Karpas-422 (cell line): Measurements from ENCODE around the gene OCA2. TPM values are rescaled to one million over a fixed set of nuclear protein-coding genes. Genes with fewer than 3 reads are reported as not detected.

ENCODE experiments used
- DNase-seq: peaks from one replicate; pipeline ENCODE4 v3.0.0-alpha.2; 2015
- H2AFZ ChIP-seq: fragments of 200-600 bp; sonication (generic); 2 replicates; pipeline ENCODE4 v1.6.1; 2014; ENCODE audit warnings: antibody characterized with exemption, low read length, mixed read lengths
- H3K27ac ChIP-seq: fragments of 200-600 bp; sonication (generic); 2 replicates; pipeline ENCODE4 v1.5.1; 2014; ENCODE audit warnings: mild to moderate bottlenecking, low read length, moderate library complexity
- H3K27me3 ChIP-seq: fragments of 200-600 bp; sonication (generic); 2 replicates; pipeline ENCODE4 v1.6.1; 2014; ENCODE audit warnings: low read length, mixed read lengths
- H3K36me3 ChIP-seq: fragments of 200-600 bp; sonication (generic); 2 replicates; pipeline ENCODE4 v1.6.1; 2014; ENCODE audit warnings: low read length, mixed read lengths; ENCODE audit not compliant: insufficient read depth
- H3K4me1 ChIP-seq: fragments of 200-600 bp; sonication (generic); 2 replicates; pipeline ENCODE4 v1.6.1; 2014; ENCODE audit warnings: mild to moderate bottlenecking, low read length, mixed read lengths
- H3K4me2 ChIP-seq: fragments of 200-600 bp; sonication (generic); 2 replicates; pipeline ENCODE4 v1.6.1; 2014; ENCODE audit warnings: low read length, low read depth, mild to moderate bottlenecking; ENCODE audit not compliant: poor library complexity, severe bottlenecking
- H3K4me3 ChIP-seq: fragments of 200-600 bp; sonication (generic); 2 replicates; pipeline ENCODE4 v1.5.1; 2014; ENCODE audit warnings: mild to moderate bottlenecking, antibody characterized with exemption, low read length, mixed read lengths
- H3K79me2 ChIP-seq: fragments of 200-600 bp; sonication (generic); 2 replicates; pipeline ENCODE4 v1.6.1; 2014; ENCODE audit warnings: mild to moderate bottlenecking, low read length, mixed read lengths
- H3K9ac ChIP-seq: fragments of 200-600 bp; sonication (generic); 2 replicates; pipeline ENCODE4 v1.6.0; 2014; ENCODE audit warnings: low read length
- H3K9me2 ChIP-seq: fragments of 200-600 bp; sonication (generic), shearing (Covaris generic); replicated peaks from 2 replicates; pipeline ENCODE4 v1.6.0; 2014; ENCODE audit warnings: mild to moderate bottlenecking, low read length, moderate library complexity; ENCODE audit not compliant: insufficient read depth
- H3K9me3 ChIP-seq: fragments of 300-700, 200-600 bp; sonication (generic); 2 replicates; pipeline ENCODE4 v1.6.1; 2014; ENCODE audit warnings: low read length, mixed read lengths
- H4K20me1 ChIP-seq: fragments of 200-600 bp; sonication (generic); 2 replicates; pipeline ENCODE4 v1.6.1; 2014; ENCODE audit warnings: mild to moderate bottlenecking, antibody characterized with exemption, low read length, low read depth; ENCODE audit not compliant: insufficient read depth
- total RNA-seq: library from RNA; depleted of rRNA; stranded (reverse); fragments of >200 nt; shearing (Covaris generic); gene quantifications from 2 replicates; pipeline ENCODE4 v1.2.3, GENCODE V29; 2014; ENCODE audit warnings: low replicate concordance

The OCA2 gene
- total RNA-seq, 1 experiment from 2014 or later, result not detected

- H3K4me1 ChIP-seq, result no peaks in the 10 kb centered on the region
- no peaks in the 10 kb centered on the region for H4K20me1 ChIP-seq
- no peaks in the 10 kb centered on the region for H3K27me3 ChIP-seq
- H3K36me3 ChIP-seq, result no peaks in the 10 kb centered on the region
- DNase-seq, result no peak
- H3K27ac ChIP-seq, result no peak overlapping the region
- H2AFZ ChIP-seq, result no peak overlapping the region
- no peak overlapping the region for H3K4me2 ChIP-seq
- H3K4me3 ChIP-seq, result no peak overlapping the region
- no peaks in the 10 kb centered on the region for H3K9me2 ChIP-seq
- H3K79me2 ChIP-seq, result no peaks in the 10 kb centered on the region
- no peak overlapping the region for H3K9ac ChIP-seq
- peaks cover 34% of the 10 kb centered on the region; the same call in 1 of the 2 replicates for H3K9me3 ChIP-seq
These were observed 356.2 kb downstream of the OCA2 start for GRCh38 chr15:27742751-27743477.

DNA sequence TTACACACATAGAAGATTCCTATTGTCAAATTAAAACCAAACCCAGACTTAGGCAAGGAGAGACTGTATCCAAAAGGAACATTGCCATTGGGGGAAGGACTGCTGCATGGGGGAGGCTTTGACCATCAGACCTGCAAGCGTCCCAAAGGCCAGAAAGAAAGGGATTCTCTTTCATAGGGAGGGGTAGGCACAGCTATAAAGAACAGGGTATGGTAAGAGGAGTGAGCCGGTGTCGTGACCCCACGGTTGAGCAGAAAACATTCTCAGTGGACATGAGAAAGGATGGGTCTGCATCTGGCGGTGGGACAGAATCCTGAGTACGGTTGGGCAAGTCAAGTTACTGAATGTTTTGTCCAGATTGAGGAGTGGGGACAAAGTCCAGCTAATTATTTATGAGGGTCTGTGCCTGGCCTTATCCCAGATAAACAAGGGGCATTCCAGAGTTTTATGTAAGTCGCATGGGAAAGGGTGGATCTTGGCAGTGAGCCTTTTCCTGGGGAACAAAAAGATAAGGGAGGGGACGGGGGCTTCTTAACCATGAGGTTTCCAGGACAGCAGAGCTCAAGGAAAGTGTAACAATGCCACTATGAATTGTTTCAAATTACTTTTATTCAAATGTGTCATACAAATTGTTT, 357.8 kb downstream of the OCA2 start:
- Histone ChIP-seq H2AFZ (no peak overlapping the region), H3K4me1 (no peaks in the 10 kb centered on the region), H4K20me1 (no peaks in the 10 kb centered on the region), H3K36me3 (no peaks in the 10 kb centered on the region), H3K27me3 (no peaks in the 10 kb centered on the region), H3K79me2 (no peaks in the 10 kb centered on the region), H3K9me3 (peaks cover 36% of the 10 kb centered on the region), H3K9ac (no peak overlapping the region), H3K27ac (no peak overlapping the region), H3K4me3 (no peak overlapping the region), H3K9me2 (no peaks in the 10 kb centered on the region), H3K4me2 (no peak overlapping the region)
- no peak for DNase-seq

GRCh38 chr15:27734785-27735495, 364.2 kb downstream of the OCA2 start:
- Histone ChIP-seq H3K9ac (no peak overlapping the region), H3K4me2 (no peak overlapping the region), H3K79me2 (no peaks in the 10 kb centered on the region), H3K4me1 (no peaks in the 10 kb centered on the region), H3K27me3 (no peaks in the 10 kb centered on the region), H3K4me3 (no peak overlapping the region; the same call in 1 of the 2 replicates), H3K9me3 (peaks cover 48% of the 10 kb centered on the region), H2AFZ (no peak overlapping the region), H4K20me1 (no peaks in the 10 kb centered on the region), H3K27ac (no peak overlapping the region), H3K9me2 (no peaks in the 10 kb centered on the region), H3K36me3 (no peaks in the 10 kb centered on the region)
- DNase-seq, result no peak

DNA sequence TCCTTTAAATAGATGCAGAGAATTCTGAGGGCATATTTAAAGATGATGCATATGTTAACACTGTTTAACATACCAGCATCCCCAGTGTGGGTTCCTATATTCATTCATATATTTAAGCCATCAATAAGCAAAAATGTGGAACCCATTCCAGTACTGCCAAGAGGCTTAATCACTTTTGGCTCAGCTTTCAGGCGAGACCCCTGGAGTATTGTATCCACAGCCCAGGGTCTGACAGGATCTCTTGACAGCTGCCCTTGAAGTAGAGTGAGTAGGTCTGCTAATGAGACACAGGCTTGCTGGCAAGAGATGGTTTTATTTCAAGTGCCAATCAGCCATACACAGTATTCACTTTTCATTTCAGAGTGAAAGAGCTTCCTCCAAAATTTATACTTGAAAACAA, 367.3 kb downstream of the OCA2 start:
- no peak overlapping the region for H3K27ac ChIP-seq

DNA sequence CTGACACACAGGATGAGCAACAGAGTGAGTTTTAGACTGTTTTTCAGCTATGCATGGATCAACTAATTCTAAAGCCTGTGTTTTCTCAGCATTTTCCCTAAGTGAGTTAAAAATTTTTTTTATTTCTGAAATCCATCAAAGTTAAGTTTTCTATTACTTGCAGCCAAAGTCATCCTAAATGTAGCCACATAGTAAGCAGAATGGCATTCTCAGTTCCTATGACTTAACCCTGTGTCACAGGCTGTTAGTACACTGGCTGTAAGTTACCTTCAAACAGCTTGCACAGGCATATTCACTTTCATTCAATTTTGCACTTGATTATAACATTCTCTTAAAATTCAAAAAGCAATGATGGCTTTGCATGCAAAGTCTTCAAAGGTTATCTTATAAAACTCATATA, 368.2 kb downstream of the OCA2 start:
- no peak overlapping the region for H2AFZ ChIP-seq
- peaks cover 44% of the 10 kb centered on the region for H3K9me3 ChIP-seq
- H3K4me3 ChIP-seq, result no peak overlapping the region
- no peaks in the 10 kb centered on the region for H3K4me1 ChIP-seq
- H3K79me2 ChIP-seq, result no peaks in the 10 kb centered on the region
- no peaks in the 10 kb centered on the region for H3K27me3 ChIP-seq
- DNase-seq, result no peak
- H3K4me2 ChIP-seq, result no peak overlapping the region
- H3K9ac ChIP-seq, result no peak overlapping the region
- no peak overlapping the region for H3K27ac ChIP-seq
- no peaks in the 10 kb centered on the region for H4K20me1 ChIP-seq
- no peaks in the 10 kb centered on the region for H3K9me2 ChIP-seq
- H3K36me3 ChIP-seq, result no peaks in the 10 kb centered on the region

More for the DNA sequence above, 367.3 kb downstream of the OCA2 start:
- no peak overlapping the region for H2AFZ ChIP-seq
- H3K9ac ChIP-seq, result no peak overlapping the region
- no peaks in the 10 kb centered on the region for H3K27me3 ChIP-seq
- DNase-seq, result no peak
- H3K4me1 ChIP-seq, result no peaks in the 10 kb centered on the region
- H3K4me3 ChIP-seq, result no peak overlapping the region
- H3K4me2 ChIP-seq, result no peak overlapping the region
- H3K9me2 ChIP-seq, result no peaks in the 10 kb centered on the region
- no peaks in the 10 kb centered on the region for H3K79me2 ChIP-seq
- H4K20me1 ChIP-seq, result no peaks in the 10 kb centered on the region
- no peaks in the 10 kb centered on the region for H3K36me3 ChIP-seq
- H3K9me3 ChIP-seq, result peaks cover 47% of the 10 kb centered on the region

GRCh38 chr15:27725731-27726130, 373.4 kb downstream of the OCA2 start:
- H3K9me3 ChIP-seq, result peaks cover 43% of the 10 kb centered on the region
- H3K4me3 ChIP-seq, result no peak overlapping the region
- no peaks in the 10 kb centered on the region for H3K79me2 ChIP-seq
- no peak overlapping the region for H3K9ac ChIP-seq
- H3K4me1 ChIP-seq, result no peaks in the 10 kb centered on the region
- H3K27ac ChIP-seq, result no peak overlapping the region
- no peaks in the 10 kb centered on the region for H3K27me3 ChIP-seq
- no peak for DNase-seq
- no peak overlapping the region for H3K4me2 ChIP-seq
- H3K9me2 ChIP-seq, result no peaks in the 10 kb centered on the region
- H4K20me1 ChIP-seq, result no peaks in the 10 kb centered on the region
- H3K36me3 ChIP-seq, result no peaks in the 10 kb centered on the region
- no peak overlapping the region for H2AFZ ChIP-seq

DNA sequence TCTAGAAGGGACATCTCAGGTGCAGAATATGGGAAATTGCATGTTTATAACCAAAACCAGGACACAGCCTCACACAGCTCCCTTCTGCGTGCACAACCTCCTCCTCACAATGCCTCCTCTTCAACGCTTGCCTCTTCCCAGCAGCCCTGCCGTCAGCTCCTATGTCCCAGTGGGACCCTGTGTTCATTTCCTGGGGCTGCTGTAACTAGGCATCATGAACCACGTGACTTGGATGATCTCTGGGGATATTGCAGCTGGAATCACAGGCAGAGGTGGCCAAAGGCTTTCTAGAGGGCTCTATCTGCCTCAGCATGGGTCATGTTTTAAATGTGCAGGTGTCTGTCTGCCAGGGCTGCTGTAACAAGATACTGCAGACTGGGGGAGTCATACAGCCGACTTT, 375.3 kb downstream of the OCA2 start:
- no peaks in the 10 kb centered on the region for H3K79me2 ChIP-seq
- no peak for DNase-seq
- no peak overlapping the region for H3K9ac ChIP-seq
- H3K36me3 ChIP-seq, result no peaks in the 10 kb centered on the region
- no peak overlapping the region for H3K4me3 ChIP-seq
- peaks cover 51% of the 10 kb centered on the region for H3K9me3 ChIP-seq
- H3K4me1 ChIP-seq, result no peaks in the 10 kb centered on the region
- no peaks in the 10 kb centered on the region for H3K9me2 ChIP-seq
- no peaks in the 10 kb centered on the region for H4K20me1 ChIP-seq
- H3K4me2 ChIP-seq, result no peak overlapping the region
- H3K27ac ChIP-seq, result no peak overlapping the region
- no peaks in the 10 kb centered on the region for H3K27me3 ChIP-seq
- no peak overlapping the region for H2AFZ ChIP-seq

- H3K4me1 ChIP-seq, result no peaks in the 10 kb centered on the region
- H3K4me2 ChIP-seq, result no peak overlapping the region
- H3K27me3 ChIP-seq, result no peaks in the 10 kb centered on the region
- no peak overlapping the region for H3K27ac ChIP-seq
- H2AFZ ChIP-seq, result no peak overlapping the region
- no peaks in the 10 kb centered on the region for H3K36me3 ChIP-seq
- no peak overlapping the region for H3K4me3 ChIP-seq
- peaks cover 54% of the 10 kb centered on the region for H3K9me3 ChIP-seq
- no peaks in the 10 kb centered on the region for H3K79me2 ChIP-seq
- DNase-seq, result no peak
- H4K20me1 ChIP-seq, result no peaks in the 10 kb centered on the region
- H3K9ac ChIP-seq, result no peak overlapping the region
- no peaks in the 10 kb centered on the region for H3K9me2 ChIP-seq
These were observed 377.0 kb downstream of the OCA2 start for GRCh38 chr15:27722102-27722501.
